HG03064 (cell line): ENCODE measurements around the gene FBXO46.
"Not testable (repeated sequence)": the region's sequence is repeated elsewhere in the genome, so short reads cannot be mapped to it uniquely, and the experiment has no call there.

Source experiments
- ATAC-seq: cut with Tn5 transposase; IDR thresholded peaks from one replicate; pipeline ENCODE4 v1.9.1; 2021; ENCODE audit warnings: low read depth; ENCODE audit not compliant: unreplicated experiment

Gene FBXO46

DNA sequence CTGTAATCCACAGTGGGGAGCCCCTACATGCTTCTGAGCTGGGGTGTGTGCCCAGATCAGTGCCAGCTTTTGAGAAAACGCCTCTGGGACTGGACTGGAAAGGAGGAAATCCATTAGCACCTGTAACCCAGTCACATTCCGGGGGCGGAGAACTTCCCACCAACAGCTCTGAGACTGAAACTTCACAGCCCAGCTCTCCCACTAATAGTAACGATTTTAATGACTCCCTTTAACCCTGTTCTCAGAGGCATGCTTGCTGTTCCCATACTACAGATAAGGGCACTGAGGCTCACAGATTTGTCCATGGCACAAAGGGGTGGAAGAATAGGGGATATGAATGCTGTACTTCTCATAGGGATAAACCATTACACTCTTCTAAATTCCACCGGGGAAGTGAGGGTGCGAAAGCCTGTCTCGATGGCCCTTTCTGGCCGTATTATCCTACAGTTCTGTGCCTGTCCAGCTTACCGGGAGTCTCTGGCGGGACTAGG is 851 bp downstream of the FBXO46 start:
- ATAC-seq, result no peak

DNA sequence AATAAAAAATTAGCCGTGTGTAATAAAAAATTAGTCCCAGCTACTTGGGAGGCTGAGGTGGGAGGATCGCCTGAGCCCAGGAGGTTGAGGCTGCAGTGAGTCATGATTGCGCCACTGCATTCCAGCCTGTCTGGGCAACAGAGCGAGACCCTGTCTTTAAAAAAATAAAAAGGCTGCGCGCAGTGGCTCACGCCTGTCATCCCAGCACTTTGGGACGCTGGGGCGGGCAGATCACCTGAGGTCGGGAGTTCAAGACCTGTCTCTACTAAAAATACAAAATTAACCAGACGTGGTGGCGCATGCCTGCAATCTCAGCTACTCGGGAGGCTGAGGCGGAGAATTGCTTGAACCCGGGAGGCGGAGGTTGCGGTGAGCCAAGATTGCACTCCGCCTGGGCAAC is 2.0 kb downstream of the FBXO46 start:
- ATAC-seq, result not testable (repeated sequence)

DNA sequence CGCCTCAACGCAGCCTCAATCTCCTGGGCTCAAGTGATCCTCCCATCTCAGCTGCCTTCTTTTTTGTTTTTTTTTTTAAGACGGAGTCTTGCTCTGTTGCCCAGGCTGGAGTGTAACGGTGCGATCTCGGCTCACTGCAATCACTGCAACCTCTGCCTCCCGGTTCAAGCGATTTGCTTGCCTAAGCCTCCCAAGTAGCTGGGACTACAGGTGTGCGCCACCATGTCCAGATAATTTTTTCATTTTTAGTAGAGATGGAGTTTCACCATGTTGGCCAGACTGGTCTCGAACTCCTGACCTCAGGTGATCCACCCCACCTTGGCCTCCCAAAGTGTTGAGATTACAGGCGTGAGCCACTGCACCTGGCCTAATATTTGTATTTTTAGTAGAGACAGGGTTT is 10.6 kb downstream of the FBXO46 start:
- not testable (repeated sequence) for ATAC-seq

DNA sequence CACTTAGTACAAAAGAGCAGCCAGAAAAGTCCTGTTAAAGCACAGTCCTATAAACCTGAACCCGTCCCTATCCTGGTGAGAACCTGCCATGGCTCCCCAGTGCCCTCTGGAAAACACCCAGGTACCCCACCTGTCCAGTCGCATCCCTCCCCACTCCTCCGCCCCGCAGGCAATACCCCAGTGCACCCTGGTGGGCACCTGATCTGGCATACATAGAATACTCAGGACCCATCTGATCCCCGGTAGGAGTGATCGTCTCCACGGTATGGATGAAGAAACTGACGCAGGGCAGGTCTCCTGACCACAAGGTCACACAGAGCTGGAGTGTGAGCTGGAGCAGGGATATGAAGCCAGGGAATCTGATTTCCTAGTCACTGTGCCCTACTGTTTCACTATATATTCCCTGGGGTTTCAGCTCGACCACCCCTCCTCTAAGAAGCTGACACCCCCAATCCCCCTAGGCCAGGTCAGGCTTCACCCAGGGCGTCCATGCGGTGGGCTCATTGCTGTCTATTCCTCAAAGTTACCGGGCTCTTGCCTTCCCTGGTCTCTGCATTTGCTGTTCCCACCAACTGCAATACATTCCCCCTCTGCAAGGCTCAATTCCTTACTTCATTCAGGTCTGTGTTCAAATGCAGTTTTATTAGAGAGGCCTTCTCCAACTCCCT is 12.6 kb downstream of the FBXO46 start:
- no peak for ATAC-seq

DNA sequence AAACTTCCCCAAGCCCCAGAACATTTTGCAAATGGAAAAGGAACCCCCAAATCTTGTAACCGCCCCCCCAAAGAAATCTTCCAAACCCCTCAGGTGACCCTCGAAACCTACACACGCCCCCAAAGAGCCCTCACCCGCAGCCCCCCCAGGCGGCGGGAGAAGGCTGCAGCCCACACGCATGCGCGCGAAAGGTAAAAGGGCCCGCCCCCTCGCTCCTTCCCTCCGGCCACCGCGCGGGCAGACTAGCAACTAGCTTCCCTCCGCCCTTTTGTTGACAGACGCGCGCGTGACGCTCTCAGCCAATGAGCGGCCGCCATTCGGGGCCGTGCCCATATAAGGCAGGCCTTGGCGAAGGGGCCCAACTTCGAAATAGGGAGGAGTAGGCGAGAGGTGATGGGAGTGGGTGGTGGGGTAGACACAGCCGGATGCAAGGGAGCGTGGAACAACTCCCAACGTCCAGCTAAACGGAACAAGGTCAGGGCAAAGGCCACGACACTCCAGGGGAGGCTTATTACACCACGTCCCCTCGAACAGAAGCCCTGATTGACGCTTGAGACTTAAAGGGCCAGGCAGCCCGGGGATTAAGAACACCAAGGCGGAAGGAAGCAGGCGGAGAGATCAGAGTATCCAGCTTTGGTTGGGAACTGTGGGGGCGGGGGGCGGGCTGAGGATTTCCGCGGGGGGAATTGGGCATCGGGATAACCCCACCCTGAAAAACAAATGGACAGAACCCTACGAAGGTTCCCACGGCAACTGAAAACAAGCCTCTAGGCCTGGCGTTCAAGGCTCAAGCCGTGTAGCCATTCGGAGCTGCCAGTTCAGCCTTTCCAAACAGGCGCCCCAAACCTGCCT is 13.3 kb downstream of the FBXO46 start:
- ATAC-seq, result peak; percentile 75

DNA sequence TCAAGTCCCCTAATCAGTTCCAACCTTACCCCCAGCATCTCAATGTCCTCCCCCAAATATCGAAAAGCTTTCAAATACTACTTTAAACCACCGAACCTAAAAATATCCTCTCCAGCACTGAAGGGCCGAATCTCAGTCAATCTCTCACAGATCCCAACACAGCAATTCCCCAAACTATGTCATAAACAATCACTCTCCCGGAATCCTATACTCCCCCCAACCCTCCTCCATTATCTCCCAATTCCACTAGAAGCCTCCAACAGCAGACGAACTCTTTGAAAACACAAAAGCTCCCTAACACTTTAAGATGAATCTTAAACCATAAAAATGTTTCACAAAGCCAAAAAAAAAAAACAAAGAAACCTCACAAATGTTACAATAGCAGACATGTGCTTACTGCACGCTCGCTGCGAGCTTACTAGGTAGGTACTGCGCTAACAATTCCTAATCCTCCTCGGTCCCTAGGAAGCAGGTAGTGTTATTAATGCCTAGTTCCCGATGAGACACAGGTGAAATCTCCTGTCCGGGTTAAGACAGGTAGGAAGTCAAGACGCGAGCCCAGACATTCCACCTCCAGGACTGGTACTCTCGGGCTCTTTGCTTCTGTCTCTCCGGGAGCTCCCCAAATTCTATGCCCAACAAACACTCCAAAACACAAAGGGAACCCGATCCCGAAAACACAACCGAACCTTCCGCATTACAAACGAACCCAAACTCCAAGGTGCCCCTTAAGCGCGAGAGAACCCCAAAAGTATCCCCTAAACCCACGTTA is 14.2 kb downstream of the FBXO46 start:
- no peak for ATAC-seq

DNA sequence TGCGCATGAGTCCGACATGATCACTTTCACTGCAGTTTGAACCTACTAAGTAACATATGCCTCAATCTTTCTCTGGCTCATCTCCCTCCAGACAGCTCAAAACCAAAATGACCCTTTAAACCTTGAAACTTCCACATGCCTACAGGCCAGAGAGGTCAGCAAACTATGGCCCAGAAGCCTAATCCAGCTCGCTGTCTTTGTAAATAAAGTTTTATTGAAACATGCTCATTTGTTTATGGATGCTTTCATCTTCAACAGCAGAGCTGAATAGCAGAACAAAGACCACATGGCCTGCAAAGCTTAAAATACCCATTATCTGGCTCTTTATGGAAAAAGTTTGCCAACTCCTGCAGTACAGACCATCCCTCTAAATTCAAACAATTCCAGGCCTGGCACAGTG is 15.6 kb downstream of the FBXO46 start:
- no peak for ATAC-seq

DNA sequence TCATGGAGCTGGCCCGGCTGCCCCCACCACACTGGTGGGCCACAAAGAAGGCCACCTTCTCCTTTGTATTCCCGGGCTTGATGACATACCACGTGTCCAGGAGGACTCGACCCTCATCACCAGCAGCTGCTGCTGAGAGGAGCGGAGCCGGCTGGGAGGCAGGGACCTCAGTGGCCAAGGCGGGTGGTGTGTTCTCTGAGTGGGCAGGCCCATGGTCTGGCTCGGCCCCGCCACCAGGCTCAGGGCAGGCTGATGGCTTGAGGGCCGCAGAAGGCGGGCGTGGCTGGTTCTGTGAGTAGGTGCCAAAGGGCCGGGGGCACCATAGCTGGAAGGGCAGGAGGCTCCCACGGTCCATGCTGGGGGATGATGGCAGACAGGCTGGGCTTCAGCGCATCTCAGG is 17.6 kb downstream of the FBXO46 start:
- no peak for ATAC-seq

DNA sequence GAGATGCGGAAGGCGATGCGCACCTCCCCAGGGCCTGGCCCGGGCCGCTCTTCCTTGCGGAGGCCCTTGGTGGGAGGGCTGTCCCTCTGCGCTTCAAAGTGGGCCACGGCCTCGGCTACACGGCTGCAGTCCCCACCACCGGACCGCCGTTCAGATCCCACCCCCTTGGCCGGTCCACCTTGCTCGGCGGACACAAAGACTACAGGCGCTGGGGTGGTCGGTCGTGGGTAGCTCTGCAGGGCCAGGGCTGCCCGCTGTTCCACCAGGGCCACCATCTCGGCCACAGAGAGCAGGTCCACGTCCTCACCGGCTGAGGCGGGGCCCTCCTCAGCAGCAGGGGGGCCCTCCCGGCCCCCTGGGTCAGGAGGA is 18.0 kb downstream of the FBXO46 start:
- no peak for ATAC-seq

DNA sequence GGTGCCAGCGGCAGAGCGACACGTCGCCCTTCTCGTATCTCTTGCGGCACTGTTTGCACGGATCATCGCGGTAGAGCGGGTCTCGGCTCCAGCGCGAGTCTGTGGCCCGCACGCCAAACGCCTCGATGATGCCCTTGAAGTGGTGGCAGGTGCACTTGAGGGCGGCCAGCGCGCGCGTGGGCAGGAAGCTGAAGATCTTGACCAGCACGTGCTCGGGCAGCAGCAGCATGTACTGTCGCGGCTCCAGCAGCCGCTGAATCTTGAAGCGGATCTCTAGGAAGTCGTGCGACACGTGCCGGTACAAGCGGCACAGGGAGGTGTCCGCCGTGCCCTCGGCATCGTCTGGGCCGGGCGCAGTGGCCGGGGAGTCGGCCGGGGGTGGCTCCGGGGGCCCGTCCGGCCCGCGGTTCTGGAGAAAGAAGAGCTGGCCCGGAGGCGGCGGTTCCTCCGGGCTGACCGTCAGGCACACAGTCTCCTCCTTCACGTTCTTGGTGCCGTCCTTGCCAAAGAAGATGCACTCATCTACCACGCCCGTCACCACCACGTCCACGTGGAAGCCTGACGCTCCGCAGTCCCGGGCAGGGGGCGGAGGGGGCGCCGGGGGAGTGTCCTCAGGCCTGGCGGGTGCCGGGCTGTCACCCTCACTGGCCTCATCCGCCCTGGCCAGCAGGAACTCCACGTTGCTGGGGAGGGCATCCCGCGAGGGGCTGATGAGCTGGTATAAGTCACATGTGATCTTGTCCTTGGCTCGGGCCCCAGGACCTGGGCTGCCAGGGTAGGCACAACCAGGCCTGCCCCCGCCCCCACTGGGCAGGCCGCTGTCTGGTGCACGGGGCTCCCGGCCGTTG is 18.6 kb downstream of the FBXO46 start:
- ATAC-seq, result no peak

DNA sequence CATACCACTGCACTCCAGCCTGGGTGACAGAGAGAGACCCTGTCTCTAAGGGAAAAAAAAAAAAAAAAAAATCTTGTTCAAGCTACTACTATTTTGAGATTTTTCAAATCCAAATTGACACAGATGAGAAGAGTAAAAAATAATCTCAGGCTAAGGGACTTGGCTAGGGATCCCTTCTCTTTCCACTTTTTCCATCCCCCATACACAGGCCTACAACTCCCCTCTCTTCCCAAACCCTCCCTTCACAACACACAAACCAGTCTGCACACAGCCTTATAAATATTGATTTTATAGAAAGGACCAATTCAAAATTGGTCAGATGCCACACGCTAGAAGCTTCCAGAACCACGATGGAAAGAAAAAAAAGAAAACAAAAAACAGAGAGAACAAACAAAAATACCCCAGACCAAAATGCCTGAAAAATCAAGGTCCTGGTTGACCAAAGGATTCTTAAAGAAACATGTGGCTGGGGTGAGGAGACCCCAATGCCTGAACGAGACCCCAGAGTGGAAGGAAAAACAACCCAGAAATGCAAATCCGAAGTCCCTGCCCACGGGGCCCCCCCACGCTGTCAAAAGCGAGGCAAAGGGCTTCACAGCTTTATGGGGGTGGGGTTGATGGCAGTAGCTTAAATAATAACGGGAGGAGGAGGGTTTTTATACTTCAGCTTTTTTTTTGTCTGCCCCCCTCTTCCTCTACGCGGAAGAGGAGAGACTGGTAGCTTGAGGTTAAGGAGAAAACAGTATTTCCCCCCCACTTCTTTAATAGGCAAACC is 20.2 kb downstream of the FBXO46 start:
- no peak for ATAC-seq

DNA sequence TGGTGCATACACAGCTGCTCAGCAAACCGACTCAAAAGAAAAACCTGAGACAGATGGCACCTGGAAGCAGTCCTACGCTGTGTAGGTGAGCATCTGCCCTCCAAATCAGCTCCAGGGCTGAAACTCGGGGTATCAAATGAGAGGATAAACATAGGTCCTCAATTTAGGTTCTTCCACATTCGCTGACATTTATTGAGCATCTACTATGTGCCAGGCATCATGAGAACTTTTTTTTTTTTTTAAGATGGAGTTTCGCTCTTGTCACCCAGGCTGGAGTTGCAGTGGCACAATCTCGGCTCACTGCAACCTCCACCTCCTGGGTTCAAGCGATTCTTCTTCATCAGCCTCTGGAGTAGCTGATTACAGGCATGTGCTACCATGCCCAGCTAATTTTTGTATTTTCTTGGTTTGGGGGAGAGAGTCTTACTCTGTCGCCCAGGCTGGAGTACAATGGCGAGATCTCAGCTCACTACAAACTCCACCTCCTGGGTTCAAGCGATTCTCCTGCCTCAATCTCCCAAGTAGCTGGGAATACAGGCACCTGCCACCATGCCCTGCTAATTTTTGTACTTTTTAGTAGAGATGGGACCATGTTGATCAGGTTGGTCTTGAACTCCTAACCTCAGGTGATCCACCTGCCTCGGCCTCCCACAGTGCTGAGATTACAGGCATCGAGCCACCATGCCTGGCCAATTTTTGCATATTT is 24.8 kb downstream of the FBXO46 start:
- no peak for ATAC-seq

DNA sequence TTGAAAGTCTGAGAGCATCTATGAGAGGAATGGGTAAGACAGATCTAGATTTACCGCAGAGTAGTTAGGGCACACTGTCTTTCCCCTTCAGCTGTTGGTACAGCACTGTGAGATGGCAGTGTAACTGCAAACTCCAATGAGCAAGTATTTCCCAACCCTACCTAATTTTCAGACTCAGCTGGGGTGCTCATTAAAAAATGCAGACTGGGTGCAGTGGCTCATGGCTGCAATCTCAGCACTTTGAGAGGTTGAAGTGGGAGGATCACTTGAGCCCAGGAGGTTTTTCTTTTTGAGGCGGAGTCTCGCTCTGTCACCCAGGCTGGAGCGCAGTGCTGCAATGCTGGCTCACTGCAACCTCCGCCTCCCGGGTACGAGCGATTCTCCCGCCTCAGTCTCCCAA is 25.6 kb downstream of the FBXO46 start:
- no peak for ATAC-seq

DNA sequence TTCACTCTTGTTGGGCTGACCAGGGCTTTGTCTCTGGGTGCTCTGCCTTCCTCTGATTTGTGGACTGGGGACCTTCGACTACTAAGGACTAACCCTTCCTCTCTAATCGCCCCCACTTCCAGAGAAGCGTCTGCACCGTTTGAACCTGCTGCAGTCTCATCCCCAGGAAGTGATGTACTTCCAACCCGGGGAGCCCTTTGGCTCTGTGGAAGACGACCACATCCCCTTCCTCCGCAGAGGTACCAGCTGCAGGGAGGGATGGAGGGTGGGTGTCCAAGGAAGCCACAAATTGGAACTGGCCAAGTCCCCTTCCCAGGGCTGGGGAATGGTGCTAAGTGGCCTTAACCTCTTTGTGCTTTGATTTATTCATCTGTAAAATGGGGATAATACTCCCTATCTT is 29.0 kb downstream of the FBXO46 start:
- no peak for ATAC-seq

DNA sequence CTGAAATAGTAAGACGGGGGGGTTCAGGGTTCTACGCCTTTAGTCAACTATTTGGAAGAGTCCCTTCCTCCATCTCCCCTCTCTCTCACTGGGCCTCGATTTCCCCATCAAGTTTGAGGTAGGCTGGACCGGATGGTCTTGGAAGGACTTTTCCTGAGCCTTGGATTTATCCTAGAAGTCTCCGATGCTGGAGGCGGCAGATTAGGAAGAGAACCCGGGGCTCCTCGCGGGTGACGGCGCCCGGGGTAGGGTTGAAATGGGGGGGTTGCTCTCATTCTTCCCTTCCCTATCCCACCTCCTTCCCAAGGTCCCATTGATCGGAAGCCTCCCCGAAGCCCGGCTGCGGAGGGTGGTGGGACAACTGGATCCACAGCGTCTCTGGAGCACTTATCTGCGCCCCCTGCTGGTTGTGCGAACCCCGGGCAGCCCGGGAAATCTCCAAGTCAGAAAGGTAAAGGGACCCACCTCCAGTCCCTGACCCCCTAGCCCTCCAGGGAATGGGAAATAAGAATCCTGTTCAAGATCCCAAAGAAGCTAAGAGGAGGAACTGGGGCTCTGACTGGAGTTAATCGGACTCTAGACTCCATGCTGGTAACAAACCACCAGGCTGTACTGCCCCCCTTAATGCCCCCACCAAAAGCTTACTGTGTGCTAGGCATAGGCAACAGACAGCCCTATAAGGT is 37.4 kb downstream of the FBXO46 start:
- no peak for ATAC-seq

DNA sequence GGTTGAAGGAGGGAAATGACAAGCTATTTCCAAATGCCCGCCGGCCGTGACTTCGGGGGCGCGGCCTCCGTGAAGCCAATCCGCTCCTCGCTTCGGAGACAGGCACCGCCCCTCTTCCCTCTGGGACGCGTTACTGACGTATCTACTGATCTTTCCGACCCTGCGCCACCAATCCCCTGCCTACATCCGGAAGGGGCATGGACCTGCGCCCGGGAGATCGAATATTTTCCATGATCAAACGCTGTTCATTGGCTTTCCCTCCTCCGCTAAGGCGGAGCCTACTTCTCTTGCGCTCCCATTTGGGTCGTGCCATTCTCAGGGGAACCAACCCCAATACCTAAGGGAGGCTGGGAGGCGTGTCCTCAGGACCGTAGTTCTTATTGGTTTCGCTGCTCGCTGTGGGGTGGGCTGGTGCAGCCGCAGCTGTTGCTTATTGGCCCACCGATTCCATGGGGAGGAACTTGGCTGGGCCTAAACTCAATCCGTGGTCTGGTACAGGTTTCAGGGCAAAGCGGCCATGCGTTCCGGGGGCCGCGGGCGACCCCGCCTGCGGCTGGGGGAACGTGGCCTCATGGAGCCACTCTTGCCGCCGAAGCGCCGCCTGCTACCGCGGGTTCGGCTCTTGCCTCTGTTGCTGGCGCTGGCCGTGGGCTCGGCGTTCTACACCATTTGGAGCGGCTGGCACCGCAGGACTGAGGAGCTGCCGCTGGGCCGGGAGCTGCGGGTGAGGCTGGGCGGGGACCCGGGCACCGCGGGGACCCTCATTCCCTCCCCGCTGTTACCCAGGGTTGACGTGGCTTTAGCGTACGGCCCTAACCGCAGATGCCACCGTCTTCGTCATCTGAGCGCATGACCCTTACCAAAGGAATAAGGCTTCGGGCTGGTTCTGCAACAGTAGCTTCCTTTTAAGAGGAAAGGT is 38.2 kb downstream of the FBXO46 start, which contains the start of gene QPCTL:
TSS of gene QPCTL (plus strand) at position 480 of the 919 bp plus-strand sequence. CDS start at position 518, 38 bp downstream.
- peak; percentile 82 for ATAC-seq

DNA sequence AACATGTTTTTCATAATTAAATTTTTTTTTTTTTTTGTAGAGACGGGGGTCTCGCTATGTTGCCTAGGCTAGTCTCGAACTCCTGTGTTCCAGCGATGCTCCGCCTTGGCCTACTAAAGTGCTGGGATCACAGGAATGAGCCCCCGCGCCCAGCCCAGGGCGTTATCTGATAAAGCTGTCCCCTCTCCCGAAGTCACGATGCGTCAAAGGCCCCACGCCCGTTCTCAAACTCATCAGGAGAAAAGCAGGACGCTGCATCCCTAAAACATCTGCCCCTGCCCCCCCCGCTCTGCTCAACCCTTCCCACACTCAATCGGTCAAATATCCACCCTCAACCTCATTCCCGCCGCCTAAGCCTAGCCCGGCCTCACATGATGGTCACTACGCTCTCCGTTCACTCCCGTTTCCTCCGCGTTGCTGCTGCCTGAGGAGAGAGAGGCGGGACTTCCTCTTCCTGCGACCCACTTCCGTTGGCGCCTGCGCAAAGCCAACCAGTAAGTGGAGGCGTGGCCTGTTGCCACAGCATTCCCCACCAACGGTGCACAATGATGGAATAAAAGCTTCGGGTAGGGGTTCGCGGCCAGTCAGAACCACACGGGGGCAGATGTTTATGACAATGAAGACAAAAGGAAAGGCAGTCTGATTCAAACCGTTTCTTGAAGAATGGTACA is 39.0 kb downstream of the FBXO46 start, which contains the start of gene SNRPD2:
TSS of gene SNRPD2 (minus strand) at position 438 of the 671 bp plus-strand sequence. CDS start at position 373, 65 bp downstream.
- peak; percentile 38 for ATAC-seq
